HEK293 (cell line): Measurements from ENCODE around the gene HOXB4.
A peak's percentile ranks its signal among the peaks of the same experiment; 100 is the strongest.

ENCODE experiments used
- BCL11B ChIP-seq: fragments of 450-650 bp; formaldehyde crosslinking; IDR thresholded peaks from 2 replicates; pipeline ENCODE4 v1.5.1; 2016; ENCODE audit warnings: low read depth, missing biosample characterization, missing genetic modification characterization
- GLIS2 ChIP-seq: fragments of 450-650 bp; formaldehyde crosslinking; IDR thresholded peaks from 2 replicates; pipeline ENCODE4 v1.5.1; 2016; ENCODE audit warnings: missing biosample characterization, missing genetic modification characterization
- HOXD13 ChIP-seq: sonication (generic); formaldehyde crosslinking; IDR thresholded peaks from 2 replicates; pipeline ENCODE4 v1.8.0; 2022; ENCODE audit warnings: missing genetic modification reagents, borderline replicate concordance
- KLF16 ChIP-seq: fragments of 450-650 bp; formaldehyde crosslinking; IDR thresholded peaks from 2 replicates; pipeline ENCODE4 v1.5.1; 2017; ENCODE audit warnings: missing biosample characterization, missing genetic modification characterization
- PRDM2 ChIP-seq: fragments of 450-650 bp; formaldehyde crosslinking; IDR thresholded peaks from 2 replicates; pipeline ENCODE4 v1.5.1; 2016; ENCODE audit warnings: missing biosample characterization, missing genetic modification characterization, borderline replicate concordance
- RBAK ChIP-seq: fragments of 450-650 bp; formaldehyde crosslinking; IDR thresholded peaks from 2 replicates; pipeline ENCODE4 v1.5.1; 2016; ENCODE audit warnings: missing biosample characterization, missing genetic modification characterization
- ZBTB6 ChIP-seq: fragments of 450-650 bp; formaldehyde crosslinking; IDR thresholded peaks from 2 replicates; pipeline ENCODE4 v1.5.1; 2017; ENCODE audit warnings: missing biosample characterization, missing genetic modification characterization
- ZFP69B ChIP-seq: fragments of 450-650 bp; formaldehyde crosslinking; IDR thresholded peaks from 2 replicates; pipeline ENCODE4 v1.5.1; 2016; ENCODE audit warnings: missing biosample characterization, missing genetic modification characterization
- ZIC2 ChIP-seq: fragments of 450-650 bp; formaldehyde crosslinking; IDR thresholded peaks from 2 replicates; pipeline ENCODE4 v1.5.1; 2016; ENCODE audit warnings: missing biosample characterization, missing genetic modification characterization
- ZNF146 ChIP-seq: fragments of 450-650 bp; formaldehyde crosslinking; IDR thresholded peaks from 2 replicates; pipeline ENCODE4 v1.5.1; 2016; ENCODE audit warnings: missing biosample characterization, missing genetic modification characterization
- ZNF16 ChIP-seq: fragments of 450-650 bp; formaldehyde crosslinking; IDR thresholded peaks from 2 replicates; pipeline ENCODE4 v1.5.1; 2016; ENCODE audit warnings: low read depth, missing biosample characterization, missing genetic modification characterization
- ZNF23 ChIP-seq: fragments of 450-650 bp; formaldehyde crosslinking; IDR thresholded peaks from 2 replicates; pipeline ENCODE4 v1.5.1; 2016; ENCODE audit warnings: missing biosample characterization, missing genetic modification characterization, borderline replicate concordance
- ZNF248 ChIP-seq: fragments of 450-650 bp; formaldehyde crosslinking; IDR thresholded peaks from 2 replicates; pipeline ENCODE4 v1.5.1; 2017; ENCODE audit warnings: missing biosample characterization, missing genetic modification characterization
- ZNF302 ChIP-seq: fragments of 450-650 bp; formaldehyde crosslinking; IDR thresholded peaks from 2 replicates; pipeline ENCODE4 v1.5.1; 2016; ENCODE audit warnings: missing biosample characterization, missing genetic modification characterization, low read depth
- ZNF335 ChIP-seq: fragments of 450-650 bp; formaldehyde crosslinking; conservative IDR thresholded peaks from 2 replicates; pipeline ENCODE4 v1.5.1; 2016; ENCODE audit warnings: missing biosample characterization, missing genetic modification characterization
- ZNF501 ChIP-seq: fragments of 450-650 bp; formaldehyde crosslinking; IDR thresholded peaks from 2 replicates; pipeline ENCODE4 v1.5.1; 2016; ENCODE audit warnings: missing biosample characterization, missing genetic modification characterization
- ZNF521 ChIP-seq: fragments of 450-650 bp; formaldehyde crosslinking; IDR thresholded peaks from 2 replicates; pipeline ENCODE4 v1.5.1; 2017; ENCODE audit warnings: missing biosample characterization, mild to moderate bottlenecking, missing genetic modification characterization
- ZNF585B ChIP-seq: fragments of 450-650 bp; formaldehyde crosslinking; IDR thresholded peaks from 2 replicates; pipeline ENCODE4 v1.5.1; 2016; ENCODE audit warnings: missing biosample characterization, missing genetic modification characterization
- ZNF645 ChIP-seq: fragments of 450-650 bp; formaldehyde crosslinking; IDR thresholded peaks from 2 replicates; pipeline ENCODE4; 2016; ENCODE audit warnings: missing biosample characterization, missing genetic modification characterization
- ZNF664 ChIP-seq: fragments of 450-650 bp; formaldehyde crosslinking; IDR thresholded peaks from 2 replicates; pipeline ENCODE4 v1.5.1; 2016; ENCODE audit warnings: missing biosample characterization, missing genetic modification characterization
- ZNF670 ChIP-seq: fragments of 450-650 bp; formaldehyde crosslinking; IDR thresholded peaks from 2 replicates; pipeline ENCODE4 v1.5.1; 2016; ENCODE audit warnings: missing biosample characterization, missing genetic modification characterization, low read depth
- ZNF704 ChIP-seq: fragments of 450-650 bp; formaldehyde crosslinking; IDR thresholded peaks from 2 replicates; pipeline ENCODE4 v1.5.1; 2016; ENCODE audit warnings: missing biosample characterization, missing genetic modification characterization
- ZNF707 ChIP-seq: fragments of 450-650 bp; formaldehyde crosslinking; IDR thresholded peaks from 2 replicates; pipeline ENCODE4 v1.5.1; 2016; ENCODE audit warnings: missing biosample characterization, missing genetic modification characterization
- TF ChIP-seq, protein P1 (sequence below): fragments of 450-650 bp; formaldehyde crosslinking; IDR thresholded peaks from 2 replicates; pipeline ENCODE4 v1.5.1; 2017; ENCODE audit warnings: missing biosample characterization, missing genetic modification characterization
- TF ChIP-seq, protein P2 (sequence below): fragments of 450-650 bp; formaldehyde crosslinking; IDR thresholded peaks from 2 replicates; pipeline ENCODE4 v1.5.1; 2016; ENCODE audit warnings: missing biosample characterization, missing genetic modification characterization

The HOXB4 gene

GRCh38 chr17:48561884-48562810 lies 16.0 kb downstream of the HOXB4 start (continued):
- TF ChIP-seq ZNF501 (tag by site-specific recombination) (peak; percentile 69; the same call in 1 of the 2 replicates), PRDM2 (tag by site-specific recombination) (no peak), ZNF521 (tag by site-specific recombination) (no peak), ZNF248 (tag by site-specific recombination) (no peak), ZNF645 (tag by site-specific recombination) (no peak), ZNF585B (tag by site-specific recombination) (no peak), ZNF704 (tag by site-specific recombination) (no peak), KLF16 (no peak), ZNF335 (tag by site-specific recombination) (no peak), ZNF670 (tag by site-specific recombination) (no peak), BCL11B (no peak; the same call in 1 of the 2 replicates), GLIS2 (peak; percentile 15; the same call in 1 of the 2 replicates), ZNF302 (tag by site-specific recombination) (no peak), ZNF23 (tag by site-specific recombination) (no peak), ZFP69B (peak; percentile 53; the same call in 1 of the 2 replicates), HOXD13 (no peak), ZNF664 (no peak), ZIC2 (tag by site-specific recombination) (peak; percentile 15; the same call in 1 of the 2 replicates), ZNF707 (no peak), ZBTB6 (tag by site-specific recombination) (no peak), RBAK (tag by site-specific recombination) (no peak), ZNF146 (tag by site-specific recombination) (no peak), ZNF16 (tag by site-specific recombination) (no peak)
- TF ChIP-seq, protein P1, sequence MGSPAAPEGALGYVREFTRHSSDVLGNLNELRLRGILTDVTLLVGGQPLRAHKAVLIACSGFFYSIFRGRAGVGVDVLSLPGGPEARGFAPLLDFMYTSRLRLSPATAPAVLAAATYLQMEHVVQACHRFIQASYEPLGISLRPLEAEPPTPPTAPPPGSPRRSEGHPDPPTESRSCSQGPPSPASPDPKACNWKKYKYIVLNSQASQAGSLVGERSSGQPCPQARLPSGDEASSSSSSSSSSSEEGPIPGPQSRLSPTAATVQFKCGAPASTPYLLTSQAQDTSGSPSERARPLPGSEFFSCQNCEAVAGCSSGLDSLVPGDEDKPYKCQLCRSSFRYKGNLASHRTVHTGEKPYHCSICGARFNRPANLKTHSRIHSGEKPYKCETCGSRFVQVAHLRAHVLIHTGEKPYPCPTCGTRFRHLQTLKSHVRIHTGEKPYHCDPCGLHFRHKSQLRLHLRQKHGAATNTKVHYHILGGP (tag by site-specific recombination) = peak; percentile 88
- TF ChIP-seq, protein P2, sequence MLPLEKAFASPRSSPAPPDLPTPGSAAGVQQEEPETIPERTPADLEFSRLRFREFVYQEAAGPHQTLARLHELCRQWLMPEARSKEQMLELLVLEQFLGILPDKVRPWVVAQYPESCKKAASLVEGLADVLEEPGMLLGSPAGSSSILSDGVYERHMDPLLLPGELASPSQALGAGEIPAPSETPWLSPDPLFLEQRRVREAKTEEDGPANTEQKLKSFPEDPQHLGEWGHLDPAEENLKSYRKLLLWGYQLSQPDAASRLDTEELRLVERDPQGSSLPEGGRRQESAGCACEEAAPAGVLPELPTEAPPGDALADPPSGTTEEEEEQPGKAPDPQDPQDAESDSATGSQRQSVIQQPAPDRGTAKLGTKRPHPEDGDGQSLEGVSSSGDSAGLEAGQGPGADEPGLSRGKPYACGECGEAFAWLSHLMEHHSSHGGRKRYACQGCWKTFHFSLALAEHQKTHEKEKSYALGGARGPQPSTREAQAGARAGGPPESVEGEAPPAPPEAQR = no peak
